GM12892 (cell line): ENCODE results near the gene UBL7.

ENCODE experiments used
- POLR2A ChIP-seq: IDR thresholded peaks from 2 replicates; pipeline ENCODE4 v1.6.1; 2011; ENCODE audit warnings: low read depth, low read length, control low read depth
- POLR2AphosphoS5 ChIP-seq: IDR thresholded peaks from 2 replicates; pipeline ENCODE4 v1.6.1; 2011; ENCODE audit warnings: low read depth, low read length, control low read depth
- TAF1 ChIP-seq: IDR thresholded peaks from 2 replicates; pipeline ENCODE4 v1.6.1; 2011; ENCODE audit warnings: low read depth, mild to moderate bottlenecking, control low read depth, low read length, borderline replicate concordance

DNA sequence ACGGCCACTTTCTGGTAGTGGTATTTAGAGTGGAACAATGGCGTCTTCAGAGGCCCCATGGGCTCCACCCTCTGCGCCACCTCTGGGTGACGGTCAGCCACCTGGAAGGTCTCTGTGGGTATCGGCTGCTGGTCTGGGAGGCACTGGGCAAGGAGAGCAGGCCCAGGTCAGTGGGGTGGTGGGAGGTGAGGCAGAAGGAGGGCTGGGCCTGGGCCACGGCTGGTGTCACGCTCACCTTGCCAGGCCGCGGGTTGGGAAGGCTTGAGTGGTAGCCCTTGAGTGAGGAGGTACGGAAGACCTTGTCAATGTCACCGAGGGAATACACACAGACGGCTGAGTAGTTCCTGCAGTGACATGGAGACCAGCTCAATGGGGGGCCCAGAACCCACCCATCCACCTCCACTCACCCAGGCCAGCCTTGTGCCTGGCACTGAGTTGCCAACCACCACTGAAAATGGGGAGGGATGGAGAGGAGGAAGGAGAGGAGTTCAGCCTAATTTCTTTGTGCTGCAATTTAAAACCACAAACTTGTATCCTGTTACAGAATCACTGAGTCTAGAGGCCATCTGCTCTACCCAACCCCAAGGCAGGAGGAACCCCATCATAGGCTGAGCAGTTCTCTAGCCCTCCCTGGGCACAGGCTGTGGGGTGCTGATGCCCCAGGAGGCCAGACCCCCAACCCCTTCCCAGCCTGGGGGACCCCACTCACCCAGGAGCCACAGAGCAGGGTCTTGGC, 46.2 kb downstream of the UBL7 start:
- TF ChIP-seq TAF1 (no peak), POLR2A (no peak; the same call in 1 of the 2 replicates), POLR2AphosphoS5 (no peak)
